Measurements from ENCODE around the gene SMC3. TPM values are rescaled to one million over a fixed set of nuclear protein-coding genes. Genes with fewer than 3 reads are reported as not detected.

SMC3 gene
- 12.1 and 18.6 TPM in 2 replicates for total RNA-seq

DNA sequence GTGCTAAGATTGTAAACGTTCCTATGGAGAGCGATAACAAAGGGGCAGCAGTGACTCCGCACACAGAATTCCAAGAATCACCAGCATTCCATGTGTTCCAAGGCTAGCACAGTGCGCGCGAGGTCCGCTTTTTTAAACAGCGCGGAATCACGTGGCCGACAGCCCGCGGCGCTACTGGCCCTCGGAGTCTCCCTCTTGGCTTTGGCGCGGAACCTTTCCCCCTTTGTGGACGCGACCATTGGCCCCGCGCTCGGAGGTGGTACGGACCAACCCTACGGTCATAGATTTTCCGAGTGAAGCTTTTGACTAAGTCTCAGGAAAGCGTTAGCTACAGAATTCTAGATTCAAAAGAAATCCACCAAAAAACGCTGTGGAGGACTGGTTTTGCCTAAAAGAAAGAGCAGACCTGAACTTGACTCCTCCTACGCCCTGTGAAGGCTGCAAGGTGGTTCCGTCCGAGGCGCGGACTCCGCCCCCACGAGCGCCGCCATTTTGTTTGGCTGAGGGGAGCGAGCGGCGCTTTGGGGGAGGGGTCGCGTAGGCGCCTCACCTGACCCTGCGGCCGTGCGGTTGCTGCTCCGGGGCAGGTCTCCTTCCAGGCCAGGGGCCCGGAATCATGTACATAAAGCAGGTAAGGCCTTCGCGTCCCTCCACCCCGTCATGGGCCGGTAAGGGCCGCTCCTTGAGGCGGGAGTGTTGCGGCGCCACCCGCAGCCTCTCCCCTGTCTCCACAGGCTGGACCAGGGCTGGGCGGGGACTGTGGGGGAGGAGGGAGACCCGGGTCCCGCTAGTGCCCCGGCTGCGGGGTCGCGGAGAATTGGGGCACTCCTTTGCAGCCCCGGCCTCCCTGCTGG is at the start of gene SMC3:
Gene SMC3 (plus strand): TSS at position 495 of the 854 bp plus-strand sequence. CDS start 122 bp downstream, at position 617.

DNA sequence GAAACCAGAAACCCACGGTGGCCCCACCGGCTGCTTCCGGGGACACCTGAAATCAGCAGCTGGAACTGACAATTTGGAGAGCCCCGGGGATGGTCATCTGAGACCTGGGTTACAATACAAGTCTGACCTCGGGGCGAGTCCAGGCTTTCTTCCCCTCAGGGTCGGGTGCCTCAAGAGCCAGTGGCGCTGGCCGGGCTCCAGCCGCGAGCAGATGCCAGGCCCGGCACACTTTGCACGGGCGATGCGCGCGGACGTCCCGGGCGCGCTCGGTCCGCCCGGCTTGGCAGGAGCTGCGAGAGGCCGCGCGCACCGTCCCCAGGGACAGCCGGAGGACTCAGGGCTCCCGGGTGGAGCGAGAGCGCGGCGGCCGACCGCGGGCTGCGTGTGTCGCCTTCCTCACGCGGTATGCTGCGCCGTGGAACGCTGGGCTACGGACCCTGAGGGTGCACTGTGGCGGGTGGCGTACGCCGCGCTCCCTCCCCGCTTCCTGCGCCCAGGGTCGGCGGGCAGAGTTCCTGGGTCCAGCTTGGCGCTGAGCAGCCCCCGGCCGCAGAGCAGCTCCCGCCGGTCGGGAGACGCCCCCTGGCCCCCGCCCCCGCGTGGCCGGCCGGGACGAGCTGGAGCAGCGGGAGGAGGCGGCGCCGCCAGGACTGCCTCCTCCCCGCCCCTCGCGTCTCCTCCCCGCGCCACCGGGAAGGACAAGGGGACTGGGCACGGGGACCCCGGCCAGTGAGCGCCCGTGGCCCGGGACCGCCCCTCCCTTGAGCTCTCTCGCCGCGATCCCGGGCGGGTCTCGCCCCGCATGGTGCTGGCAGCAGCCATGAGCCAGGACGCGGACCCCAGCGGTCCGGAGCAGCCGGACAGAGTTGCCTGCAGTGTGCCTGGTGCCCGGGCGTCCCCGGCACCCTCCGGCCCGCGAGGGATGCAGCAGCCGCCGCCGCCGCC is 76.4 kb downstream of the SMC3 start, which contains the start of gene RBM20:
Gene RBM20 (plus strand): TSS at position 684 of the 945 bp plus-strand sequence. CDS start 119 bp downstream, at position 803.

Other genes starting within 250 kb of the SMC3 start
- gene DUSP5, start 69.8 kb upstream of the SMC3 start, total RNA-seq = 33.0 and 34.6 TPM in 2 replicates
- gene RBM20, start 76.6 kb downstream of the SMC3 start, total RNA-seq = under 0.01 TPM in 2 replicates

Data from myometrial cell (primary cell).